Stimulated activated CD8-positive, alpha-beta memory T cell treated with anti-CD3 and anti-CD28 coated beads, Interleukin-12 subunit alpha, Interleukin-12 subunit beta, amount 100 ng/mL, for 24 hours (primary cell): ENCODE results near the gene SUGCT.
"Not testable (repeated sequence)": the region's sequence is repeated elsewhere in the genome, so short reads cannot be mapped to it uniquely, and the experiment has no call there.

Source experiments
- DNase-seq: peaks from one replicate; pipeline ENCODE4 v3.0.0-alpha.2; 2020; ENCODE audit errors: extremely low read depth

Gene SUGCT

DNA sequence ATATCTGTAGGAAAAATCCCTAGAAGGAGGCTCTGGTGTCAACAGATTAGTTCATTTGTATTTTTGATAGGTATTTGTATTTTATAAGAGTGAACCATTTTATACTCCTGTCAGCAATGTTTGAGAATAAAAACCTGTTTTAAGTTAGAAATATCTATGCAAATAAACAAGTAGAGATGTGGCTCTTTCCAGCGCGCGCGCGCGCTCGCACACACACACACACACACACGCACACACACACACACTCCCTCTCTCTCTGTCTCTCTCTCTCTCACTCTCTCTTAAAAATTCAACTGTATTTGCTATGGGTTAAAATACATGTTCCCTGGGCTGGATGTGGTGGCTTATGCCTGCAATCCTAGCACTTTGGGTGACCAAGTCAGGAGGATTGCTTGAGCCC, 113.9 kb downstream of the SUGCT start:
- no peak for DNase-seq

DNA sequence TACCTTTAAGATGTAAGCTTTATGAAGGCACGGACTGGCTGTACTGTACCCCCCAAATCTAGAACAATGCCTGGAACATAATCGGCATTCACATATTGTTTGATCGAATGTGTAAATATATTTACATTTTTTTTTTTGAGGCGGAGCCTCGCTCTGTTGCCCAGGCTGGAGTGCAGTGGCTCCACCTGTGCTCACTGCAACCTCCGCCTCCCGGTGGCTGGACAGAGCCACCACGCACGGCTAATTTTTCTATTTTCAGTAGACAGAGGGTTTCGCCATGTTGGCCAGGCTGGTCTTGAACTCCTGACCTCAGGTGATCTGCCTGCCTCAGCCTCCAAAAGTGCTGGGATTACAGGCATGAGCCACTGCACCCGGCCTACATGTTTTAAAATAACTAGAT, 118.6 kb downstream of the SUGCT start:
- DNase-seq: not testable (repeated sequence)

DNA sequence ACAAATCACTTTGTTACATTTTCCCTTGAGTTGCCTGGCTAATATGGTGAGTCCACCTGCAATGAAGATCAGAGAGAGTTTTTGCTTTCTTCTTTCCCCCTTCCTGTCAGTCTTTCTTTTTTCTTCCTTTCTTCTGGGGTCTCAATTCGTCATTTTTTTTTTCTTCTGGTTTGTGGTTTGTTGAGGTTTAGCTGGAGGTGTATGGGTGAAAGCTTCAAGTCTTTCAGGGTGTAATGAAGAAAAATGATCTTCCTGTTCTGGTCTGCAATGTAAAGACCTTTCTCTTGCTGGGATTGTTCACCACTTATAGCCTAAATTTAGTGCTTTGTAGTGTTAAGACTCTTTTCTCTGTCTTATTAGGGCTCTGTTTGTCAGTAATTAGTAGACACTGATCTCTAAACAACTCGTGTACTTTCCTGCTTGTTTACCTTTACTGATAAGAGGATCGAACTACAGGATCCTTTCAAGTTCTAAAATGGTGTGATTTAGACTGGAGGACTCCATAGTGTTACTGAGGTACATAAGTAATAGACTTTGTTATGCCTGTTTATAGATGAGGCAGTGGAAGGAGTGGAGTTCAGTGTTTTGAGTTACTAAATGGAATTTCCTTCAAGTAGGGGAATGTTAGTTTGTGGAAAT, 129.1 kb downstream of the SUGCT start:
- DNase-seq: no peak

DNA sequence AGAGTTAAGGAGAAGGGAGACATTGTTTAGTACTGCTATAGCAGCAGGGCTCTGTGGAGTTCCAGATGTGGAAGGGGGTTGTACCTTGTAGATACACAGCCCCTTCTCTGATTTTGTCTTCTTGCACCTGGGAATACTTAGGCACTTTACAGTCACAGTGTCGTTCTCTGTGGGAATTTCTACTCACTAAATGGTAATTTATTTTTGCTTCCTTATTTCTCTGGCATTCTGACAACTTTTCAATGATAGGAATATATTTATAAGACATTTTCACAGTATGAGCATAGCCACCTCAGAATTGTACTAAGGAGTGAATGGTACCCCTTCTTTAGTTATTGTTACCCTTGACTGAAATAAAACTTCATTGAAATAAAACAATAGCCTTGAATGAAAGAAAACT, 132.8 kb downstream of the SUGCT start:
- no peak for DNase-seq

DNA sequence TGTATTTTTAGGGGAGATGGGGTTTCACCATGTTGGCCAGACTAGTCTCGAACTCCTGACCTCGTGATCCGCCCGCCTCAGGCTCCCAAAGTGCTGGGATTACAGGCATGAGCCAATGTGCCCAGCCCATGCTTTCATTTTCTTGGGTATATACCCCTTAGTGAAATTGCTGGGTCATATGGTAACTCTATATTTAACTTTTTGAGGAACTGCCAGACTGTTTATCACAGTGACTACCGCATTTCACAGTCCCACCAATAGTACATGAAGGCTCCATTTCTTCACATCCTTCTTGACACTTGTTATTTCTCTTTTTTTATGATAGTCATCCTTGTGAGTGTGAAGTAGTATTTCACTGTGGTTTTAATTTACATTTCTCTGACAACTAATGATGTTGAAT, 134.0 kb downstream of the SUGCT start:
- not testable (repeated sequence) for DNase-seq

DNA sequence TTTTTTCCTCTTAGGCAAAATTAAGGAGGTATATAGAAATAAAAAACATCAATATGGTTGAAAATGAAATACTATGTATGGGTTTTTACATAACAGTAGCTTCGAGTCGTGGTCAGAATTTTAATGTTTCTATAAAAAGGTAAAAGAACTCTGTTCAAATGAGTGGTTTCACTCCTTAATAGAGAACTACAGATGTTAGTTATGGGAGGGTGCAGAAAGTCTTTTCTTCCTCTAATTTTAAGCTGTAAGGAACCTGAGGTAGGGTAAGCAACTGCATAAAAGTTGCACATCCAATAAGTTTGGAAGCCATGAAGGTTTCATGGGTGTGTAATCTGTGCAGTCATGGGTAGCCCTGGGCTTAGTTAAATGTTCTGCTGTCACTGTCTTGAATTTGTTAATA, 141.3 kb downstream of the SUGCT start:
- DNase-seq: no peak

DNA sequence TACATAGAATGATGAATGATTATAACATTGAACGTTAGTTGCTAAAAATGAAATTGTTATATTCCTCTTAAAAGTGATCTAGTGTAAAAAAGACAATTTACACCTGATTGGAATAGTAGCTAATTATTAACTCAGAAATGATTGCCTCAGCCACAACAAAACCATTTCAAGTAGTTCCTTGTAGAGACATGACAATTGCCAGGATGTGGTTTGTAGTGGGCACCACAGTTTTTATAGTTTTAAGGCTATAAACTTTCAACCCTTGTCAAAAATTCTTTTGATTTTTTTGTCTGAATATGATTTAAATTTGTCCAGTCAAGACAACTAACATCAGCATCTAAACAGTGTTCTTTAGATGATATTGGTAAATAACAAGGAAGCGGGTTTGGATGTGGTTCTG, 145.2 kb downstream of the SUGCT start:
- DNase-seq: no peak

DNA sequence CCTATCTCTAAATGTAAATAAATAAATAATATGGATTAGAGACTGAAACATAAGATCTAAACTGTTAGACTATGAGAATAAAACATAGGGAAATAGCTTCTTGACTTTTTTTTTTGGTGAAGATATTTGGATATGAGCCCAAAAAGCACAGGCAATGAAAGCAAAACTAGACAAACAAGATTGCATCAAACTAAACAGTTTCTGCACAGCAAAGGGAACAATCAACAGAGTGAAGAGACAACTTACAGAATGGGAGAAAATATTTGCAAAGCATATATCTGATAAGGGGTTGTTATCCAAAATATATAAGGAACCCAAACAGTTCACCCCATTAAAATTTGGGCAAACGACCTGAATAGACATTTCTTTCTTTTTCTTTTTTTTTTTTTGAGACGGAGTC, 148.1 kb downstream of the SUGCT start:
- no peak for DNase-seq

DNA sequence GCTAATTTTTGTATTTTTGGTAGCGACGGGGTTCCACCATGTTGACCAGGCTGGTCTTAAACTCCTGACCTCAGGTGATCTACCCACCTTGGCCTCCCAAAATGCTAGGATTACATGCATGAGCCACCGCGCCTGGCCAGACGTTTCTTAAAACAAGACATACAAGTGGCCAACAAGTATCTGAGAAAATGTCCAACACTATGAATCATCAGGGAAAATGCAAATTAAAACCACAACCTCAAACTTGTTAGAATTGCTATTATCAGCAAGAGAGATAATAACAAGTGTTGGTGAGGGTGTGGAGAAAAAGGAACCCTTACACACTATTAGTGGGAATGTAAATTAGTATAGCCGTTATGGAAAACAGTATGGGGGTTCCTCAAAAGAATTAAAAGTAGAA, 148.6 kb downstream of the SUGCT start:
- no peak for DNase-seq

DNA sequence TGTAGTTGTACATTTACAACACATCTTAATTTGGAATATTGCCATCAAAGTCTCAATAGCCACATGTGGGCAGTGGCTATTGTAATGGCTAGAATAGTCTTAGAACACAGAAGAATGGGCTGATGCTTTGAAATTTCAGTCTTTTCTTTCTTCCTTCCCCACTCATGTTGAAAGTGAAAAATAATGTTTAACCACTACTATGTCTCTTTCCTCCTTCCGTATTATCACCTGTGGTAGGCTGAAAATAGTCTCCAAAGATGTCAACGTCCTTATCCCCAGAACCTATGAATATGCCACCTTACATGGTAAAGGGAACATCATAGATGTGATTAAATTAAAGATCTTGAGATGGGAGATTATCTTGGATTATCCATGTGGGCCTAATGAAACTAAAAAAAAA, 154.0 kb downstream of the SUGCT start:
- DNase-seq: no peak

DNA sequence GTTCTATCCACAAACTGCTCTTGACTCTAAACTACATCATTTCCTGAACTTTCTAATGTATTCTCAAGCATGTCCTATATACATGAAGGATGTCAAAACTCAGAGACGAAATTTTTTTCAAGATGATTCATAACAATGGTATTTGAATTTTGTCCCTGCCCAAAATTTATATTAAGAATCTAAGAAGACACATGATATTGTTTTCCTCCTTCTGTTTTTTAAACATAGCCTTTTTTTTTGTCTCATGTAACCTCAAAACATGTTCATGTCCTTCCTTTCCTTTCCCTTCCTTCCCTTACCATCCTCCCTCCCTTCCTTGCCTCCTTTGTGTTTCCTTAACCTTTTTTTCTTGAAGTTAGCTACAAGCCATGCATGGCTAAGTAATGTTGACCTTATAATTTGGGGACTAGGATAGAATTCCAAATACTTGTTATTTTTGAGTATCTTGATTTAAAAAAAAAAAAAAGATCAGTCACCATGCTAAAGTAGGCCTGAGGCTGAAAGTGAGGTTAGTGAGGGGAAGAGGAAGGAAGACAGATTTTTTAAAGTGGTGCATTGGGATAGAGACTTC, 163.0 kb downstream of the SUGCT start:
- no peak for DNase-seq

DNA sequence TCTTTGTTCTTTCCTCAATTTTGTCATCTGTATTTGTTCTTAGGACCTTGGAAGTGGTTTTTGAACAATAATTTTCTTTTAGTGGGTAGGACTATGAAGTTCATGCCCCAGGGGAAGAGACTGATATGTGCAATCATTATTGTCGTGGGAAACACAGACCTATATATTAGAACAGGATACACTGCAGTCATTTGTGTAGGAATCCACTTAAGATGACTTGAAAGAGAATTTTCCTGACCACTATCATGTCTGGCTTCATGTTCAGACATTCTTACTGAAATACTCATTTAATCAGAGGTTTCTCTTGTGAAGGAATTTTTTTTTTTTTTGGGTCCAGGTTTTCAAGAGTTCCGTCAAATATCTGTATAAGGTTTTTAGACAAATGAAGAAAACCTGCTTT, 163.6 kb downstream of the SUGCT start:
- no peak for DNase-seq

DNA sequence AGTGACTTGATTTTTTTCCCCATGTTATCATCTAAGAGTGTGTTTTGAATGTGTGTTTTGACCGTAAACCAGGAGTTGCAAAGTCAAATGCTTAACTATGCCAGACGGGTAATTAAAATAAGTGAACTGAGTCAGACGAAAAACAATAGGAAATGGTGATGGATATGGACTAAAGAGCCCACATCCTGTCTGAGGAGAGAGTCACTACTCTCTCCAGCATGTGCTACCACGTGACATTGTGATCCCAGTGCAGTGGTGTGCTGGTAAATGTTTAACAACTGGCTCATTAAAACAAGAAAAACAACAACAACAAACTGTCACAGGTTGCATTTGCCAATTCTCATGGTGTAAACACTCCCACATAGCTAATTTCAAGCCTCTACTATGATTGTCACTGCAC, 164.3 kb downstream of the SUGCT start:
- no peak for DNase-seq

DNA sequence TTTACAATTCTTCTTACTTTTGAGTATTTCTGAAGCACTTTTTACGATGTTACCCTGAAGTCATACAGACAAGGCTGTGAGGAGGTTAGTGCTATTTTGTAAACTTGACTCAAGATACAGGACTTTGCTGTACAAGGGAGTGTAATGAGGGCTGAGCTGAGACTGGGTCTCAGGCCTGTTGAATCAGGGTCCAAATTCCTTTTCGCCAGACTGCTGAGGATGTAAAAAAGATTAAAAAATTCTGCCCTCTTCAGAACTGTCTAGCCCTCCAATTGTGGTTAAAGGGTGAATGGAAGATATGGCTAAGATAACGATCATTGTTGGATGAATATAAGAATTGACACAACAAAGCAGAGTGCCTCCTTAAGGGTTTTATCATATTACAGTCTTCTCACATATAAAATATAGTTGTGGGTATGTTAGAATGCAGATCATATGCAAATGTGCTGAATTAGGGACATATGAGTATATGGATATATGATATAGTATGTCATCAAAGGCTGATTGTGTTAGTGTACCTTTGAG, 165.4 kb downstream of the SUGCT start:
- no peak for DNase-seq

DNA sequence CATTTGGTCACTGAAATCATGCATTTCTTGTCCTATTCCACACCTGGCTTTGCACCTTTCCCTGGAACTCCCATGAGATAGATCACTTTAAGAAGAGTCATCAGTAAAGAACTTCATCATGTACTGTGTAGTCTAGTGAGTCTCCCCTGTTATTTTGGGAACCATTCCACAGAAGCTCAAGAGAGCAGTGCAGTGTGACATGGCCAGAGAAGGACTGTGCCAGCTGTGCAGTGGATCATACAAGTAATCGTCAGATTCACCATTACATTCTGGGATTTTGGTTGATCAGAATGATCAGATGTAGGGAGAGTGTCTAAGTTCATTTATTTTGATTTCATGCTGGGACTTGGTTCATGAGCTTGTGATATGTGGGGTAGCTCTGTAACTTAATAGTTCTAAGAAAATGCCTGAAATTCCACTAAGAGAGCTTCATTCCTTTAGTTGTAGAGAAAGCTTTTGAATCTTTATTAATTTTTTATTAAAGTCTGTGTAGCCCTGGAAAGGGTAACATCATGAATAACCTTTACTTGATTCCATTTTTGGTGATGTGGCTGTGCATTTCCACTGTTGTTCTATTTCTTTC, 166.8 kb downstream of the SUGCT start:
- DNase-seq: no peak

DNA sequence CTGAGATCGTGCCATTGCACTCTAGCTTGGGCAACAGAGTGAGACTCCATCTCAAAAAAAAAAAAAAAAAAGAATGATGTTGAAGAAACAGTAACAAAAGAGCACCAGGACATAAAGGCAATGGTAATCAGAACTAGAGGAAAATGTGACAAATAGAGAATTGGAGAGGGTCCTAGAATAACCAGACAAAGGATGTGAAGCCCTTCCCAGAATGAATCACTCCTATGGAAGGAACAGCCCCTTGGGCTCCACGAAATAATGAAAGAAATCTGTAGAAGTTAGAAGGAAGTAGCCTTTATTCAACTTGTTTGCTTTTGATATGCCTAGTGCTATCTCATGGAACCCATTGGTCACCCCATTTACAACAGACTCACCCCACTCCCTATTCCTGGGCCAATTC, 169.2 kb downstream of the SUGCT start:
- DNase-seq: no peak

DNA sequence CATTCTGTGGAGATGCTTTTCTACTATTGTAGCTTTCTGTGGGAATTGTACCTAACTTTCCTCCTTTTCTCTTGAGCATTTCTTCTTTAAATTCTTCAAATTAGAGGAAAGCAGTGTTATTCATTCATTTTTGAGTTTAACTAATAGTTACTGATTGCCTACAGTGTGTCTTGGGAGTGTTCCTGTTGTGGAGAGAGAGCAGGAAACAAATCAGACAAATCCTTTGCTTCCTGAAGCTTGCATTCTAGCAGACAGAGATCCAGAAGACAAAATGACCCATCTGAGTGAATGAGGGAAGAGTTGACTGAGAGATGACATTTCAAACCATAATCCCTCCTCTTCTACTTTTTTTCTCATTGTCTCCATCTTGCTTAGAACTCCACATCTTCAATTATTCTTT, 170.4 kb downstream of the SUGCT start:
- no peak for DNase-seq

DNA sequence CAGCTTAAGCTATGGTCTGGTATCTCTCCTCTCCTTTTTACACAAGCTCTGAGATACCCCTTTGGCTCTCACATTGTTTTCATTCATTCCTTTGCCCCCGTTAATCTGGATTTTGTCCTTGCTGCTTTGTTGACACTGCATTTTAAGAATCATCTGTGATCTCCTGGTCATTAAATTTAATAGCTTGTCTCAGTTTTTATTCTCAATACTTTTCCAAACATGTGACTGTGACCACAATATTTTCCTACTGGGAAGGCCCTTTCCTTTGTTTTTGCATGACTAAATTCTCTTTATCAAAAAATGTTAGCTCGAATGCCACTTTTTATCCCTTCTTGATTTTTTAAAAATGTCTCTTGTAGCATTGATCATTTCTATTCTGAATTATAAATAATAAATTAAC, 171.2 kb downstream of the SUGCT start:
- no peak for DNase-seq

DNA sequence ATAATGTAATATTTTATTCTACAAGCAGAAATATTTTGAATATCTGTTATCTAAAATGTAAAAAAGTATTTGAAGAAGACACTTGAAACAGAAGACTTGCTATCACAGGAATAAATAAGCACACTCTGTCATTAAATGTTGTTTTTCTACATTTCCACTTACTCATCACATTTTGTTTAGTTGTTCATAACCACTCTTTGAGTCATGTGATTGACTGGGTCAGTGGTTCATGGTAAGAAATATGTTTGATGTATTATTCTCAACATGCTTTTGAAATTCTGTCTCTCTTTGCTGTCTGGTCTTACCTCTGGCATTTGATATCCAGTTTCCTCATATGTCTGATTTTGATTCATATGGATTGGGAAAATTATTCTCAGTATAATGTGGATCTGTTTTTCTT, 171.8 kb downstream of the SUGCT start:
- no peak for DNase-seq

DNA sequence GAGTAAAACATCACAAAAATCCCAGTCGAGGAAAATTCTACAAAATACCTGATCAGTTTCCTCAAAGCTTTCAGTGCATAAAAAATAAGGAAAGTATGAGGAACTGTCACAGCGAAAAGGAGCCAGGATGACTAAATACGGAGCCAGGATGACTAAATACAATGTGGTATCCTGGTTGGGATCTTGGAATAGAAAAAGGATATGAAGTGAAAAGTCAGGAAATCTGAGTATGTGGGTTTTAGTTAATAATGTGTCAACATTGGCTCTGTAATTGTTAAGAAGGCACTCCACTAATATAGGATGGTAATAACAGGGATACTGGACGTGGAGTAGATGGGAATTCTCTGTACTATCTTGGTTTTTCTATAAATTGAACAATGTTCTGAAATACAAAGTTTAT, 175.5 kb downstream of the SUGCT start:
- no peak for DNase-seq

DNA sequence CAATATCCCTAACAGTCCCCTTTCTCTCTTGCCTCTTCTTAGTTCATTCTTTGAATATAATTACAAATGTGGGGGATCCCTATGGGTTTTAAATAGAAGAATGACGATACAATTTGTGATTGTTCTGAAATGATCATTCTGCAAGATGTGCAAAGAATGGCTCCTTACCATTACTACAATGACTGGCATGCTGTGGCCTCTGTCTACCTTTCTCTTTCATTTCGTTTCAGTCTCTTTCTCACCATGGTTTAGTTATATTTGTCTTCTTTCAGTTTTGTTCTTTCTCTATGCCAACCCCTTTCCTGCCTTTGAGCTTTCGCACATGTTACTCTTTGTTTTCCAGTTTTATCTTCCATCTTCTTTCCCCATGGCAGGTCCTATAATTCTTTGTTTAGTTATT, 176.5 kb downstream of the SUGCT start:
- DNase-seq: no peak

DNA sequence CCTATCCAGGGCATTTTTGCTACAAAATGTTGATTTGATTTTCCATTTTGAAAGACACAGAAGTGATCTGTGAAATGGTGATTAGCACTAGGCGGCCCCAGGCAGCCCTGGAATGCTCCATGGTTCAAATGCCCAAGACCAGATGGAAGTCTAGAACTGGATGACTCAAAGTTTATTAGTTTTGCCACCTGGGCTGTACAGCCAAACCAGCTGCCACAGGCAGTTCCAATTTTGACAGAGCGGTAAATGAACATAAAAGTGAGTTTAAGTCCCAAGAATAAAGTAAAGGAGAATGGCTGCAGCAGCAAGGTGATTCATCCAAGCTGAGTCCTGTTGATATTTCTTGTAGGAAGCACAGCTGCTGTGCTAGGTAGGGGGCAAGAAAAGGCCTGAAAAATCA, 180.5 kb downstream of the SUGCT start:
- DNase-seq: no peak

DNA sequence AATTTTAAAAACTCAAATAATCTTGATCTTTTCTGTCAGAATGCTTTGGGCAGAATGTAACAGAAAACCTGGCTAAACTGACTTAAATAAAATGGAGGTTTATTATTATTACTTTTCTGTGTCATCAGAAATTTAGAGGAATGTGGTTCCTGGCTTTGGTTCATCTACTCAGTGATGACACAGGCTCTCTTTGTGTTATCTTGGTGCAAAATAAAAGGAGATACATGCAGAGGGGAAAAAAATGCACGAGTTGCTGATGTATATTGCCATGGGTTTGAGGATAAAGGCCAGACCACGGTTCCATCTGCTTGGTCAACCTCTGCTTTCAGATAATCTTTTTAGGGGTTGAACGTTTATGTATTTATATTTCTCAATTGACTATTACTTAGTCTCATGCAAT, 181.4 kb downstream of the SUGCT start:
- no peak for DNase-seq

DNA sequence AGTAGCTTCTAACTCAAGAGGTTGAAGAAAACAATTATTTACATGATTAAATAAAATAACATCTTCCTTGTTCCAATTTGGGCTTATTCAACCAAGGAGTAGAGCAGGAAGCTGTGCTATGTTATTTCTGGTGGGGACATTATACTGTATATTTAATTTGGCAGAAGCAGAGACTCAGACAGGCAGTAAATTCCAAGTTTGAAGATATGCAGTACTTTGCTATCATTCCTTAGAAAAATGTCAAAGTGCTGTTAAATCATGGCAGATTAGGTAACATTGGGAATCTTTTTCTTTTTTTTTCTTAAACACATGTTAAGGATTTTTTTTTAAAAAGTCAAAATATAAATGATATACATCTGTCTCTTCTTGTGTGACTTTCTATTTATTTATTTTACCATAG, 190.1 kb downstream of the SUGCT start:
- no peak for DNase-seq
